Neural progenitor cell (in vitro differentiated cells): ENCODE results near the gene REX1BD. TPM values are rescaled to one million over a fixed set of nuclear protein-coding genes. Genes with fewer than 3 reads are reported as not detected.
"Not testable (repeated sequence)": the region's sequence is repeated elsewhere in the genome, so short reads cannot be mapped to it uniquely, and the experiment has no call there.

Experiments used
- DNase-seq: peaks from one replicate; pipeline ENCODE4 v3.0.0-alpha.2; 2016; ENCODE audit warnings: low spot score
- H2AFZ ChIP-seq: fragments of 200-600 bp; sonication (generic); replicated peaks from 2 replicates; pipeline ENCODE4 v1.6.1; 2016; ENCODE audit warnings: antibody characterized with exemption
- H3F3A ChIP-seq: fragments of 200-600 bp; sonication (generic); 2 replicates; pipeline ENCODE4 v1.6.1; 2016; ENCODE audit warnings: antibody characterized with exemption, low read depth
- H3K27ac ChIP-seq: fragments of 200-600 bp; sonication (generic); 2 replicates; pipeline ENCODE4 v1.5.1; 2016; ENCODE audit warnings: mild to moderate bottlenecking
- H3K27me3 ChIP-seq: fragments of 200-600 bp; sonication (generic); 2 replicates; pipeline ENCODE4 v1.6.1; 2016; ENCODE audit warnings: mild to moderate bottlenecking, moderate library complexity
- H3K36me3 ChIP-seq: fragments of 200-600 bp; sonication (generic); 2 replicates; pipeline ENCODE4 v1.5.1; 2016
- H3K4me1 ChIP-seq: fragments of 200-600 bp; sonication (generic); 2 replicates; pipeline ENCODE4 v1.6.1; 2016; ENCODE audit warnings: mixed run types
- H3K4me2 ChIP-seq: fragments of 200-600 bp; sonication (generic); 2 replicates; pipeline ENCODE4 v1.6.1; 2016
- H3K4me3 ChIP-seq: fragments of 200-600 bp; sonication (generic); 2 replicates; pipeline ENCODE4 v1.5.1; 2016
- H3K79me2 ChIP-seq: fragments of 200-600 bp; sonication (generic); 2 replicates; pipeline ENCODE4 v1.6.1; 2016; ENCODE audit warnings: low read depth
- H3K9ac ChIP-seq: fragments of 200-600 bp; sonication (generic); 2 replicates; pipeline ENCODE4 v1.6.1; 2016
- H3K9me3 ChIP-seq: fragments of 200-600 bp; sonication (generic); 2 replicates; pipeline ENCODE4 v1.5.1; 2016; ENCODE audit warnings: low read depth
- H4K20me1 ChIP-seq: fragments of 200-600 bp; sonication (generic); 2 replicates; pipeline ENCODE4 v1.6.1; 2016; ENCODE audit warnings: low read depth
- H3K27ac Mint-ChIP-seq: 3 replicates; pipeline ENCODE4 v1.8.0; 2021; ENCODE audit warnings: mixed read lengths
- H3K27me3 Mint-ChIP-seq: 2 replicates; pipeline ENCODE4 v1.8.0; 2022; ENCODE audit warnings: low read depth, mild to moderate bottlenecking, inconsistent platforms, moderate library complexity, mixed read lengths; ENCODE audit not compliant: insufficient read depth
- H3K36me3 Mint-ChIP-seq: 3 replicates; pipeline ENCODE4 v1.8.0; 2021; ENCODE audit warnings: mixed read lengths
- H3K4me1 Mint-ChIP-seq: 3 replicates; pipeline ENCODE4 v1.8.0; 2021; ENCODE audit warnings: mixed read lengths
- H3K4me3 Mint-ChIP-seq: 3 replicates; pipeline ENCODE4 v1.8.0; 2021; ENCODE audit warnings: mild to moderate bottlenecking, moderate library complexity, mixed read lengths
- H3K9me3 Mint-ChIP-seq: 3 replicates; pipeline ENCODE4 v1.8.0; 2020; ENCODE audit warnings: mixed read lengths
- EZH2 ChIP-seq: fragments of 200-600 bp; sonication (generic); IDR thresholded peaks from 2 replicates; pipeline ENCODE4 v1.6.1; 2017; ENCODE audit warnings: antibody characterized with exemption, mild to moderate bottlenecking, moderate library complexity
- EZH2phosphoT487 ChIP-seq: fragments of 200-600 bp; sonication (generic); IDR thresholded peaks from 2 replicates; pipeline ENCODE4 v1.6.1; 2017; ENCODE audit warnings: antibody characterized with exemption
- total RNA-seq: library from RNA; depleted of rRNA; stranded (reverse); fragments of >200 nt; gene quantifications from 2 replicates; pipeline ENCODE4 v1.2.3, GENCODE V29; 2015; ENCODE audit warnings: low replicate concordance
- TF ChIP-seq, protein P1 (sequence below): fragments of 200-600 bp; sonication (generic); IDR thresholded peaks from 2 replicates; pipeline ENCODE4 v1.5.1; 2017; ENCODE audit warnings: antibody characterized with exemption, mild to moderate bottlenecking

The REX1BD gene
- 41.7 and 105 TPM in 2 replicates for total RNA-seq

DNA sequence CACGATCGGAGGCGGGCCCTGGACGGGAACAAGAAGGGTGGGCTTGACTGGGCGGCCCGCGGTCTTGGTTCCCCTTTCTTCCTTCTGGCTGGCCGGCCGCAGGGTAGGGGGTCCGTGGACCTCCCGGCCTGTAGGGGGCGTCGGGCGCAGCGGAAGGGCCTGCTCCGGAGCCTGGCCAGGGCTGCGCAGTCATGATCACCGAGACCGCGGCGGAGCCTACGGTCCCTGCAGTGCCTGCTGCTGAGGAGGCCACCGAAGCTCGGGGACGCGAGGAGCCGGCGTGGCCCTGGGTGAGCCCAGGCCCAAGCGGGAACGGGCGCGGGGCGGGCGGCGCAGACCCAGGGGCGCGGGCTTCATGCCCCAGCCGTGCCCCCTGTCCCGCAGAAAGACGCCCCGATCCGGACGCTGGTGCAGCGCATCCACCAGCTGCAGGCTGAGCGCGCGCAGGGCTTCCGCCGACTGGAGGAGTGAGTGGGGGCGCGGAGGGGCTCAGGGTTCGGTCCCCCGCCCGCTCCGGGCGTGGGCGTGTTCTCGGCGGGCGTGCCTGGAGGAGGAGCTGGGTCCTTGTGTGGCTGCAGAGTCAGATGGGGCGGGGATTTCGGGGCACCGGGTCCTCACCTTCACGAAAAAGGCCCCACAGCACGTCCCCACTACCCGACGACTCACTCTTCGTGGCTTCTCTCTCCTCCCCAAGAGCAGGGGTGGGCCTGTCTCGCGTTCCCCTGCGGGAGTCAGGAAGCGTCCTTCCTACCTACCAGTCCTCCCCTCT, at the start of gene REX1BD:
TSS of gene REX1BD (plus strand) at position 188 of the 769 bp plus-strand sequence. CDS start at position 192, 4 bp downstream.
- peaks cover 6% of the 10 kb centered on the region for H3K4me1 ChIP-seq
- H3K27me3 ChIP-seq: peaks cover 6% of the 10 kb centered on the region
- H3K4me2 ChIP-seq: peak within 1 kb of the TSS; percentile 87
- H3K79me2 ChIP-seq: no peaks in the 10 kb centered on the region
- H3K36me3 Mint-ChIP-seq: peaks cover 2% of the 10 kb centered on the region
- peaks cover 48% of the 10 kb centered on the region for H3F3A ChIP-seq
- H3K4me1 Mint-ChIP-seq: peaks cover 23% of the 10 kb centered on the region
- peaks cover 7% of the 10 kb centered on the region for H4K20me1 ChIP-seq
- peak within 1 kb of the TSS; percentile 51 for H3K9ac ChIP-seq
- H3K4me3 Mint-ChIP-seq: peak within 1 kb of the TSS; percentile 88
- H3K27ac Mint-ChIP-seq: peak within 1 kb of the TSS; percentile 70
- peaks cover 23% of the 10 kb centered on the region for H3K27me3 Mint-ChIP-seq
- peak within 1 kb of the TSS; percentile 87 for H3K4me3 ChIP-seq
- H3K9me3 Mint-ChIP-seq: peaks cover 3% of the 10 kb centered on the region
- peak; percentile 92 for DNase-seq
- H3K36me3 ChIP-seq: no peaks in the 10 kb centered on the region
- TF ChIP-seq, protein P1, sequence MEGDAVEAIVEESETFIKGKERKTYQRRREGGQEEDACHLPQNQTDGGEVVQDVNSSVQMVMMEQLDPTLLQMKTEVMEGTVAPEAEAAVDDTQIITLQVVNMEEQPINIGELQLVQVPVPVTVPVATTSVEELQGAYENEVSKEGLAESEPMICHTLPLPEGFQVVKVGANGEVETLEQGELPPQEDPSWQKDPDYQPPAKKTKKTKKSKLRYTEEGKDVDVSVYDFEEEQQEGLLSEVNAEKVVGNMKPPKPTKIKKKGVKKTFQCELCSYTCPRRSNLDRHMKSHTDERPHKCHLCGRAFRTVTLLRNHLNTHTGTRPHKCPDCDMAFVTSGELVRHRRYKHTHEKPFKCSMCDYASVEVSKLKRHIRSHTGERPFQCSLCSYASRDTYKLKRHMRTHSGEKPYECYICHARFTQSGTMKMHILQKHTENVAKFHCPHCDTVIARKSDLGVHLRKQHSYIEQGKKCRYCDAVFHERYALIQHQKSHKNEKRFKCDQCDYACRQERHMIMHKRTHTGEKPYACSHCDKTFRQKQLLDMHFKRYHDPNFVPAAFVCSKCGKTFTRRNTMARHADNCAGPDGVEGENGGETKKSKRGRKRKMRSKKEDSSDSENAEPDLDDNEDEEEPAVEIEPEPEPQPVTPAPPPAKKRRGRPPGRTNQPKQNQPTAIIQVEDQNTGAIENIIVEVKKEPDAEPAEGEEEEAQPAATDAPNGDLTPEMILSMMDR: peak; percentile 94
- TF ChIP-seq EZH2 (no peak), EZH2phosphoT487 (no peak)
- peak within 1 kb of the TSS; percentile 61 for H2AFZ ChIP-seq
- peak within 1 kb of the TSS; percentile 66 for H3K27ac ChIP-seq
- H3K9me3 ChIP-seq: no peaks in the 10 kb centered on the region

DNA sequence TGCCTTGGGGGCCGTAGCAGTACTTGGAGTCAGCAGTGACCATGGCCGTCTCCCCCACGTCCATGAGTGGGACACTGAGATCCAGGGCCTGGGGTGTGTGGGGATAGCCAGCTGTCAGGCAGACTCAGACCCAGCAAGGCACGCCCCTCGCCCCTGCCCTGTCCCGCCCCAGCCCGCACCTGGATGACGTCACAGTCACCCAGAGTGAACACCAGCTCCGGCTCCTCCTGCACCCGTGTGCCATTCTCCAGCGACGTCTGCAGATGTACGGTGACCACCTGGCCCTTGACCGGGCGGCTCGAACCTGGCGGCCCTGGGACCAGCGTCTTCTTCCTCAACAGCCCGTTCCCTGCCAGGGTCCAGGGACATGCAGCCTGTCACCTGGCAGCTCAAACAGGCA, 49.2 kb upstream of the REX1BD start:
- no peaks in the 10 kb centered on the region for H3K9me3 ChIP-seq
- H3K27me3 ChIP-seq: no peaks in the 10 kb centered on the region
- H3K9ac ChIP-seq: no peak overlapping the region
- Mint-ChIP-seq H3K36me3 (peaks cover 8% of the 10 kb centered on the region), H3K4me3 (no peak overlapping the region), H3K27ac (no peak overlapping the region), H3K27me3 (peaks cover 9% of the 10 kb centered on the region), H3K9me3 (no peaks in the 10 kb centered on the region), H3K4me1 (peaks cover 10% of the 10 kb centered on the region)
- no peak for DNase-seq
- H3K4me2 ChIP-seq: no peak overlapping the region
- TF ChIP-seq EZH2: no peak
- no peak for TF ChIP-seq EZH2phosphoT487
- TF ChIP-seq, protein P1: no peak
- H3F3A ChIP-seq: peaks cover 8% of the 10 kb centered on the region
- peaks cover 10% of the 10 kb centered on the region for H4K20me1 ChIP-seq
- no peak overlapping the region for H3K27ac ChIP-seq
- no peak overlapping the region for H3K4me3 ChIP-seq
- H3K79me2 ChIP-seq: peaks cover 21% of the 10 kb centered on the region
- H3K36me3 ChIP-seq: no peaks in the 10 kb centered on the region
- H2AFZ ChIP-seq: no peak overlapping the region
- H3K4me1 ChIP-seq: peaks cover 5% of the 10 kb centered on the region

DNA sequence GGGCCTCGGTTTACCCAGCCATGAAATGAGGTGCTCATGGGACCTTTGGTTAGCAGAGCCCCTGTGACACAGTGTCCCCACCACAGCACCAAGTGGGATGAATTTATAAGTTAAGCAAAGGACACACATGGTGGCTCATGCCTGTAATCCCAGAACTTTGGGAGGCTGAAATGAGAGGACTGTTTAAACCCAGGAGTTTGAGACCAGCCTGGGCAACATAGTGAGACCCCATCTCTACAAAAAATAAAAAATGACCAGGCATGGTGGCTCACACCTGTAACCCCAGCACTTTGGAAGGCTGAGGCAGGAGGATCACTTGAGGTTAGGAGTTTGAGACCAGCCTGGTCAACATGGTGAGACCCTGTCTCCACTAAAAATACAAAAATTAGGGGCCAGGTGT, 48.4 kb upstream of the REX1BD start:
- DNase-seq, H3K9me3 Mint-ChIP-seq, H3K36me3 ChIP-seq, H3K9me3 ChIP-seq, H3K27ac ChIP-seq, H3K27ac Mint-ChIP-seq, H3K4me3 Mint-ChIP-seq, H3K27me3 ChIP-seq, H3K4me2 ChIP-seq, H3K9ac ChIP-seq, H3K4me1 ChIP-seq, H3K4me3 ChIP-seq, H2AFZ ChIP-seq, H3K36me3 Mint-ChIP-seq: not testable (repeated sequence)
- H4K20me1 ChIP-seq: peaks cover 10% of the 10 kb centered on the region
- H3F3A ChIP-seq: peaks cover 12% of the 10 kb centered on the region
- Mint-ChIP-seq H3K27me3 (peaks cover 12% of the 10 kb centered on the region), H3K4me1 (peaks cover 17% of the 10 kb centered on the region)
- H3K79me2 ChIP-seq: peaks cover 21% of the 10 kb centered on the region
